GM12878 (cell line): ENCODE results near the gene ZNF189. TPM values are rescaled to one million over a fixed set of nuclear protein-coding genes. Genes with fewer than 3 reads are reported as not detected.

Experiments
- ATF2 ChIP-seq: IDR thresholded peaks from 2 replicates; pipeline ENCODE4 v1.6.1; 2012; ENCODE audit warnings: low read length, inconsistent platforms
- BACH1 ChIP-seq: fragments of 450-650 bp; IDR thresholded peaks from 2 replicates; pipeline ENCODE4 v1.6.1; 2017; ENCODE audit warnings: mild to moderate bottlenecking, borderline replicate concordance
- CHD1 ChIP-seq: IDR thresholded peaks from 2 replicates; pipeline ENCODE4 v1.6.1; 2012; ENCODE audit warnings: low read depth, low read length, improper control_type of control experiment
- DPF2 ChIP-seq: fragments of 450-650 bp; IDR thresholded peaks from 2 replicates; pipeline ENCODE4 v1.6.1; 2017; ENCODE audit warnings: mild to moderate bottlenecking
- GATAD2B ChIP-seq: fragments of 450-650 bp; conservative IDR thresholded peaks from 2 replicates; pipeline ENCODE4 v1.6.1; 2017; ENCODE audit warnings: low read depth, mild to moderate bottlenecking, moderate library complexity
- MYC ChIP-seq: IDR thresholded peaks from 2 replicates; pipeline ENCODE4 v1.6.1; 2011; ENCODE audit warnings: mild to moderate bottlenecking, low read length, moderate library complexity, inconsistent platforms; ENCODE audit not compliant: insufficient read depth, insufficient replicate concordance, insufficient read length, severe bottlenecking
- NBN ChIP-seq: fragments of 450-650 bp; IDR thresholded peaks from 2 replicates; pipeline ENCODE4 v1.6.1; 2016
- NFIC ChIP-seq: IDR thresholded peaks from 2 replicates; pipeline ENCODE4 v1.6.1; 2012; ENCODE audit warnings: low read depth, mild to moderate bottlenecking, inconsistent platforms, low read length, moderate library complexity
- PRDM15 ChIP-seq: fragments of 450-650 bp; formaldehyde crosslinking; IDR thresholded peaks from 2 replicates; pipeline ENCODE4 v1.4.0; 2020; ENCODE audit warnings: mild to moderate bottlenecking, moderate library complexity
- REST ChIP-seq: IDR thresholded peaks from 2 replicates; pipeline ENCODE4 v1.6.1; 2012; ENCODE audit warnings: mild to moderate bottlenecking, low read depth, low read length
- SMAD5 ChIP-seq: IDR thresholded peaks from 2 replicates; pipeline ENCODE4 v1.6.1; 2016; ENCODE audit warnings: antibody characterized with exemption, low read depth
- ZBTB4 ChIP-seq: fragments of 450-650 bp; formaldehyde crosslinking; IDR thresholded peaks from 2 replicates; pipeline ENCODE4 v1.4.0; 2022; ENCODE audit warnings: mild to moderate bottlenecking, moderate library complexity
- ZNF207 ChIP-seq: fragments of 450-650 bp; IDR thresholded peaks from 2 replicates; pipeline ENCODE4 v1.6.1; 2014; ENCODE audit warnings: antibody characterized with exemption, mild to moderate bottlenecking, borderline replicate concordance
- ZNF24 ChIP-seq: fragments of 450-650 bp; IDR thresholded peaks from 2 replicates; pipeline ENCODE4 v1.6.1; 2017; ENCODE audit warnings: antibody characterized with exemption, mild to moderate bottlenecking
- ZNF622 ChIP-seq: fragments of 450-650 bp; IDR thresholded peaks from 2 replicates; pipeline ENCODE4 v1.6.1; 2017; ENCODE audit warnings: mild to moderate bottlenecking, inconsistent platforms
- polyA plus RNA-seq, 11 experiments: library from polyadenylated mRNA; depleted of rRNA in 4 of 11; unstranded in 6 of 11; stranded (reverse) in 5 of 11; fragments of >200 nt; fragmentation: Nextera tagmentation in 4 of 11; fragmentation: Illumina TruSeq in 1 of 11; extraction: Ambion mirVana in 4 of 11; extraction: Trizol in 1 of 11; gene quantifications; 1 replicate in 1 of 11; 2 replicates in 10 of 11; pipeline versions ENCODE4 v1.2.1 to v1.2.3, GENCODE V29; 2011 to 2016; ENCODE audit warnings: inconsistent platforms in 2 of 11, missing spikeins in 2 of 11, low read depth in 1 of 11
- total RNA-seq, 4 experiments: library from RNA; depleted of rRNA in 3 of 4; stranded (reverse); fragments of >200 nt in 3 of 4; fragmentation: Illumina TruSeq in 1 of 4; extraction: Trizol in 1 of 4; gene quantifications; 2 replicates each; pipeline versions ENCODE4 v1.2.1 to v1.2.3, GENCODE V29; 2013 to 2021
- TF ChIP-seq, protein P1 (sequence below): fragments of 450-650 bp; IDR thresholded peaks from 2 replicates; pipeline ENCODE4 v1.6.1; 2016; ENCODE audit warnings: mild to moderate bottlenecking

The ZNF189 gene
- total and polyA plus RNA-seq, 10 of the 15 experiments (the other 5 are each of a cell fraction or from before 2014, with no cell fraction given), result 3.1 to 12.3 (median 7.4) TPM

DNA sequence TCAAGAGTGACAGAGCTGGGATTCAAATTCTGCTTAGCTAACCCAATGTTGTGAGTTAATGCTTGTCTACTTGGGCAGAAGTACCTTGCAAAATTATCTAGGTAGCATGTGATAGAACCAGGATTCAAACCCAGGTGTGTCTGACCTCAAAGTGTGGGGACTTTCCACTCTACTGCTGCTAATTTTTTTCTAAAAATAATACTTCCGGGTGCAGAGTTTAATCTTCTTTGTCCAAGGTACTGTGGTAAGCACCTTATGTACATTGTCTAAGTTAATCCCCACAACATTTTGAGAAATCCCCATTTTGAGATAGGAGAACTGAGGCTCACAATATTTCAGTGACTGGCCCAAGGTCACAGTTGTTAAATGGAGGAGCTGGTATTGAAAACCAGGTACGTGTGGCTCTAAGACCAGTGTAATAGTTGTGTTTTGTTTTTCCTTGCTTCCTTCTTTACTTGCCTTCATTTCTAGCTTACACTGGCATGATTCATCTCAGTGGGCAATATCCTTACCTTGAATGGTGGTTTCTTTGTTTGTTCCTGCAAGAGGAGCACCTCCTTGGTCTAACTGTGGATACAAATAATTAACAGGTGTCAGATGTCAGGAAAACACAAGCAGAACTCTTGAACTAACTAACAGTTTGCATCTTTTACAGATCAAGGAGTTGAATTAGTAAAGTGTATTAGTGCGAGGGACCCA lies 29.5 kb downstream of the ZNF189 start (continued):
- TF ChIP-seq BACH1 (no peak), SMAD5 (no peak), GATAD2B (no peak), NBN (peak; percentile 52; the same call in 1 of the 2 replicates), NFIC (no peak), ZNF622 (no peak), MYC (no peak), ZNF24 (peak; percentile 75), CHD1 (no peak), DPF2 (0 out of 2 replicates have a peak, but pooled peaks have one; percentile 17), REST (no peak), ZNF207 (no peak), PRDM15 (CRISPR knock-in tag) (no peak), ATF2 (no peak), ZBTB4 (CRISPR knock-in tag) (no peak)
- TF ChIP-seq, protein P1, sequence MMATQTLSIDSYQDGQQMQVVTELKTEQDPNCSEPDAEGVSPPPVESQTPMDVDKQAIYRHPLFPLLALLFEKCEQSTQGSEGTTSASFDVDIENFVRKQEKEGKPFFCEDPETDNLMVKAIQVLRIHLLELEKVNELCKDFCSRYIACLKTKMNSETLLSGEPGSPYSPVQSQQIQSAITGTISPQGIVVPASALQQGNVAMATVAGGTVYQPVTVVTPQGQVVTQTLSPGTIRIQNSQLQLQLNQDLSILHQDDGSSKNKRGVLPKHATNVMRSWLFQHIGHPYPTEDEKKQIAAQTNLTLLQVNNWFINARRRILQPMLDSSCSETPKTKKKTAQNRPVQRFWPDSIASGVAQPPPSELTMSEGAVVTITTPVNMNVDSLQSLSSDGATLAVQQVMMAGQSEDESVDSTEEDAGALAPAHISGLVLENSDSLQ, result no peak
